ENCODE data around the gene FHOD3. TPM values are rescaled to one million over a fixed set of nuclear protein-coding genes. Genes with fewer than 3 reads are reported as not detected.

The FHOD3 gene
- total and polyA plus RNA-seq, 2 of the 4 experiments (the other 2 are of a cell fraction), result 14.6 to 16.0 TPM

GRCh38 chr18:36470896-36471295 is 173.4 kb downstream of the FHOD3 start:
- Histone ChIP-seq H2AK5ac (ENCODE audit: low read depth, low read length) (no peak overlapping the region), H3K23ac (ENCODE audit: low read depth, low read length) (no peak overlapping the region), H4K91ac (ENCODE audit: insufficient read depth, low read depth, low read length) (no peak overlapping the region), H4K5ac (ENCODE audit: low read depth, low read length) (no peak overlapping the region), H2BK5ac (ENCODE audit: low read depth, low read length, poor library complexity, severe bottlenecking) (no peak overlapping the region), H3K27me3 (ENCODE audit: control insufficient read depth, insufficient read depth, low read length) (no peaks in the 10 kb centered on the region; the same call in 1 of the 2 replicates), H3K36me3 (ENCODE audit: control insufficient read depth, insufficient read depth, low read length) (no peaks in the 10 kb centered on the region), H2AK9ac (replicated peaks; ENCODE audit: low read depth, low read length, poor library complexity) (peak overlapping the region; percentile 50), H4K8ac (ENCODE audit: low read depth in 2 of 2, low read length in 2 of 2) (no peak overlapping the region), H3K9ac (ENCODE audit: low read depth, low read length) (no peak overlapping the region), H3K9me1 (ENCODE audit: insufficient read depth, low read length) (no peaks in the 10 kb centered on the region), H2BK20ac (ENCODE audit: low read depth, low read length) (no peak overlapping the region), H3K56ac (ENCODE audit: extremely low read depth, insufficient read depth, low read length) (no peak overlapping the region), H2AFZ (replicated peaks; ENCODE audit: low read length, poor library complexity) (no peak overlapping the region), H3K4me3 (ENCODE audit: insufficient read depth, low read depth, low read length) (no peak overlapping the region), H3K4ac (ENCODE audit: low read depth, low read length) (no peak overlapping the region), H3K4me2 (ENCODE audit: low read depth, low read length) (no peak overlapping the region), H3K4me1 (ENCODE audit: control insufficient read depth, insufficient read depth, low read length) (no peaks in the 10 kb centered on the region), H3K27ac (ENCODE audit: insufficient read depth, low read length) (no peak overlapping the region), H3K18ac (ENCODE audit: low read depth, low read length) (no peak overlapping the region), H3K9me3 (ENCODE audit: control insufficient read depth, insufficient read depth, low read length) (no peaks in the 10 kb centered on the region), H3K14ac (replicated peaks; ENCODE audit: low read depth, low read length) (no peak overlapping the region), H3K79me1 (ENCODE audit: low read depth in 1 of 2, low read length in 2 of 2) (no peaks in the 10 kb centered on the region; a peak in 1 of 4 replicates), H4K20me1 (ENCODE audit: insufficient read depth, low read length) (no peaks in the 10 kb centered on the region), H2BK15ac (ENCODE audit: low read depth, low read length) (no peak overlapping the region), H2BK120ac (ENCODE audit: low read depth, low read length) (no peak overlapping the region)
- ChIA-PET POLR2A (ENCODE audit: unreplicated experiment) (no interaction called here), CTCF (no interaction called here)
- BruUV-seq (replicated peaks), result no TSS peak
- in situ Hi-C loops (cut with MboI; ENCODE audit: low sequenced_read_pairs) (no loop called here), intact Hi-C loops (cut with micrococcal nuclease) (no loop called here), dilution Hi-C loops (cut with HindIII; ENCODE audit: low sequenced_read_pairs, unreplicated experiment) (no loop called here)
- TF ChIP-seq RFX5 (IDR thresholded peaks at IDR 0.05; ENCODE audit: low read depth, low read length), result no peak
- no peak for TF ChIP-seq RAD21 (IDR thresholded peaks at IDR 0.05; ENCODE audit: low read length)
- no peak for TF ChIP-seq USF2 (IDR thresholded peaks at IDR 0.05; ENCODE audit: low read depth, low read length)
- no peak for TF ChIP-seq BHLHE40 (IDR thresholded peaks at IDR 0.05; ENCODE audit: low read depth, low read length)
- no peak for DNase-seq
- no CpG with 5 or more reads among the region's 7 CpGs for WGBS, 2 experiments (ENCODE audit: extremely low coverage in 2 of 2, insufficient read length in 1 of 2)
- ATAC-seq (ENCODE audit: low read depth), result no peak

All from IMR-90 (cell line).